Progenitor cell of endocrine pancreas (in vitro differentiated cells): ENCODE data around the gene SLC2A11. TPM values are rescaled to one million over a fixed set of nuclear protein-coding genes. Genes with fewer than 3 reads are reported as not detected.
"Not testable (repeated sequence)": the region's sequence is repeated elsewhere in the genome, so short reads cannot be mapped to it uniquely, and the experiment has no call there.

Experiments
- DNase-seq: peaks from one replicate; pipeline ENCODE4 v3.0.0; 2021; ENCODE audit warnings: low spot score; ENCODE audit not compliant: unreplicated experiment
- H3K27ac Mint-ChIP-seq: 2 replicates; pipeline ENCODE4 v1.8.0; 2021; ENCODE audit warnings: mild to moderate bottlenecking, moderate library complexity, mixed read lengths
- H3K27me3 Mint-ChIP-seq: 2 replicates; pipeline ENCODE4 v1.8.0; 2021; ENCODE audit warnings: mixed read lengths
- H3K36me3 Mint-ChIP-seq: 2 replicates; pipeline ENCODE4 v1.8.0; 2022; ENCODE audit warnings: mixed read lengths; ENCODE audit not compliant: insufficient read depth
- H3K4me1 Mint-ChIP-seq: 2 replicates; pipeline ENCODE4 v1.8.0; 2021; ENCODE audit warnings: low read depth, mixed read lengths
- H3K4me3 Mint-ChIP-seq: 2 replicates; pipeline ENCODE4 v1.8.0; 2021; ENCODE audit warnings: low read depth, mild to moderate bottlenecking, moderate library complexity, mixed read lengths
- H3K9me3 Mint-ChIP-seq: 2 replicates; pipeline ENCODE4 v1.8.0; 2021; ENCODE audit warnings: low read depth, mixed read lengths
- CTCF ChIP-seq: fragments of 200-600 bp; sonication (generic); IDR thresholded peaks from one replicate; pipeline ENCODE4 v1.5.0; 2021; ENCODE audit warnings: antibody characterized with exemption, mild to moderate bottlenecking; ENCODE audit not compliant: unreplicated experiment
- total RNA-seq: library from RNA; stranded (reverse); gene quantifications from 2 replicates; pipeline ENCODE4 v1.2.1, GENCODE V29; 2021

The SLC2A11 gene
- total RNA-seq, 1 donor from 2014 or later, result 39.7 TPM

GRCh38 chr22:23849009-23850006 lies 8.4 kb upstream of the SLC2A11 start:
- H3K27me3 Mint-ChIP-seq, result peaks cover 7% of the 10 kb centered on the region

GRCh38 chr22:23850136-23850611 lies 7.5 kb upstream of the SLC2A11 start:
- no peaks in the 10 kb centered on the region for H3K36me3 Mint-ChIP-seq
- peaks cover 6% of the 10 kb centered on the region for H3K4me1 Mint-ChIP-seq
- H3K4me3 Mint-ChIP-seq, result no peak overlapping the region
- no peak for TF ChIP-seq CTCF
- H3K27me3 Mint-ChIP-seq, result peaks cover 7% of the 10 kb centered on the region
- no peak for DNase-seq
- H3K9me3 Mint-ChIP-seq, result no peaks in the 10 kb centered on the region
- no peak overlapping the region for H3K27ac Mint-ChIP-seq

More at GRCh38 chr22:23849009-23850006, 8.4 kb upstream of the SLC2A11 start:
- Mint-ChIP-seq H3K9me3 (no peaks in the 10 kb centered on the region), H3K27ac (no peak overlapping the region), H3K36me3 (no peaks in the 10 kb centered on the region), H3K4me1 (peaks cover 6% of the 10 kb centered on the region), H3K4me3 (no peak overlapping the region)
- peak; percentile 93 for DNase-seq
- TF ChIP-seq CTCF, result peak; percentile 99

- peak overlapping the region; percentile 97 for H3K27ac Mint-ChIP-seq
- H3K27me3 Mint-ChIP-seq, result no peaks in the 10 kb centered on the region
- H3K36me3 Mint-ChIP-seq, result no peaks in the 10 kb centered on the region
- no peaks in the 10 kb centered on the region for H3K9me3 Mint-ChIP-seq
- peak overlapping the region; percentile 89 for H3K4me3 Mint-ChIP-seq
- peak; percentile 41 for DNase-seq
- peak; percentile 33 for TF ChIP-seq CTCF
- peaks cover 18% of the 10 kb centered on the region for H3K4me1 Mint-ChIP-seq
Measured at GRCh38 chr22:23856721-23857605, 712 bp upstream of the SLC2A11 start.

- TF ChIP-seq CTCF, result no peak
- Mint-ChIP-seq H3K4me1 (peaks cover 18% of the 10 kb centered on the region), H3K36me3 (peaks cover 5% of the 10 kb centered on the region), H3K27me3 (no peaks in the 10 kb centered on the region), H3K27ac (peak overlapping the region; percentile 94), H3K4me3 (peak overlapping the region; percentile 89), H3K9me3 (no peaks in the 10 kb centered on the region)
- no peak for DNase-seq
Measured at GRCh38 chr22:23858484-23858815, 775 bp downstream of the SLC2A11 start.

GRCh38 chr22:23859201-23859600 lies 1.5 kb downstream of the SLC2A11 start:
- Mint-ChIP-seq H3K4me3 (peak overlapping the region; percentile 89), H3K4me1 (peaks cover 18% of the 10 kb centered on the region), H3K9me3 (no peaks in the 10 kb centered on the region), H3K36me3 (peaks cover 5% of the 10 kb centered on the region), H3K27me3 (no peaks in the 10 kb centered on the region), H3K27ac (peak overlapping the region; percentile 33)
- no peak for DNase-seq
- no peak for TF ChIP-seq CTCF

- H3K36me3 Mint-ChIP-seq, DNase-seq, H3K9me3 Mint-ChIP-seq, H3K4me3 Mint-ChIP-seq, H3K27ac Mint-ChIP-seq, H3K27me3 Mint-ChIP-seq: not testable (repeated sequence)
- H3K4me1 Mint-ChIP-seq, result peaks cover 18% of the 10 kb centered on the region
Measured at GRCh38 chr22:23860187-23860586, 2.5 kb downstream of the SLC2A11 start.
